GM12873 (cell line): ENCODE results near the gene IQGAP1.

Source experiments
- TF ChIP-seq, protein P1 (sequence below): IDR thresholded peaks from 2 replicates; pipeline ENCODE4 v1.5.1; 2012; ENCODE audit warnings: low read depth, mild to moderate bottlenecking, moderate library complexity, low read length, control low read depth; ENCODE audit not compliant: insufficient read depth; ENCODE audit errors: missing control alignments

The IQGAP1 gene

DNA sequence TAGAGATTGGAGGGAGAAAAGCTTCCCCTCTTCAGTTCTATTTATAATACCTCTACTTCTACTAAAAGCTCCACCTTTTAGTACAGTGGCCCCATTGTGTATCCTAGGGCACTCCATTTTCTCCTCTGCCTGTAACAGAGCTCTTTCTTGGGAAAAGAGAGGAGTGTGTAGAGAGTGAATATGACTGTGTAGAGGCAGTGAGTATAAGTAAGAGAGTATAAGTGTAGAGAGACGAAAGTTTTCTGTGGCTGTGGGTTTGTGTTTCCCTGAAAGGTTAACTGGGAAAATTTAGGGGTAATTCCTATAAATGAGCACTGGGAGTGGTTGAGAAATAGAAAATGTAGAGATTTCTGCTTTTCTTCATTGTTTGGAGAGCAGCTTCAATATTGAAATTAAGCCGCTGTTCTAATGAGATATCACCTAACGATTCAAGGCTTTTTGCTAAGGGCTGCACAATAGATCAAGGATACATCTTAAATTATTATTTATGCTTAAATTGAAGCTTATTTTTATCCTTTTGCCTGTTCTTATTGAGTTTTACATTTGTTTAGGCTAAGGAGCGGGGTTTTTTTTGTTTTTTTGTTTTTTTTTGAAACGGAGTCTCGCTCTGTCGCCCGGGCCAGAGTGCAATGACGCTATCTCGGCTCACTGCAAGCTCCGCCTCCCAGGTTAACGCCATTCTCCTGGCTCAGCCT lies 6.9 kb downstream of the IQGAP1 start:
- TF ChIP-seq, protein P1, sequence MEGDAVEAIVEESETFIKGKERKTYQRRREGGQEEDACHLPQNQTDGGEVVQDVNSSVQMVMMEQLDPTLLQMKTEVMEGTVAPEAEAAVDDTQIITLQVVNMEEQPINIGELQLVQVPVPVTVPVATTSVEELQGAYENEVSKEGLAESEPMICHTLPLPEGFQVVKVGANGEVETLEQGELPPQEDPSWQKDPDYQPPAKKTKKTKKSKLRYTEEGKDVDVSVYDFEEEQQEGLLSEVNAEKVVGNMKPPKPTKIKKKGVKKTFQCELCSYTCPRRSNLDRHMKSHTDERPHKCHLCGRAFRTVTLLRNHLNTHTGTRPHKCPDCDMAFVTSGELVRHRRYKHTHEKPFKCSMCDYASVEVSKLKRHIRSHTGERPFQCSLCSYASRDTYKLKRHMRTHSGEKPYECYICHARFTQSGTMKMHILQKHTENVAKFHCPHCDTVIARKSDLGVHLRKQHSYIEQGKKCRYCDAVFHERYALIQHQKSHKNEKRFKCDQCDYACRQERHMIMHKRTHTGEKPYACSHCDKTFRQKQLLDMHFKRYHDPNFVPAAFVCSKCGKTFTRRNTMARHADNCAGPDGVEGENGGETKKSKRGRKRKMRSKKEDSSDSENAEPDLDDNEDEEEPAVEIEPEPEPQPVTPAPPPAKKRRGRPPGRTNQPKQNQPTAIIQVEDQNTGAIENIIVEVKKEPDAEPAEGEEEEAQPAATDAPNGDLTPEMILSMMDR = no peak

DNA sequence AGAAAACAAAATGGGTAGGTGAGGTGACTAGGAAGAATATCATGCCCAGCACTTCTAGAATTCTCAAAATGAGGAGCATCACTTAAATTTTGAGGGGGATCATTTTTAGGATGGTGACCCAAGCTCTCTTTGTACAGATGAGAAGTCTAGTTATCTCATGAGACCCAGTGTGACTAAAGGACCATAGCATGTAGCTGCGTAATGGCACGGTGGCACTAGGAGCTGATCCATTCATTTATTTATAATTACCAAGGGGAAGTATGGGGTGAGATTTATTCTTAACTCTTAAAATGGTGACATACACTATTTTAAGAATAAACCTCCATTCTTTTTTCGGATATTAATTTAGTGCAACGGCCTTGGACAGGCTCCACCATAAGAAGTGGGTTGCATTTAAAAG lies 8.3 kb downstream of the IQGAP1 start:
- TF ChIP-seq, protein P1 = no peak

DNA sequence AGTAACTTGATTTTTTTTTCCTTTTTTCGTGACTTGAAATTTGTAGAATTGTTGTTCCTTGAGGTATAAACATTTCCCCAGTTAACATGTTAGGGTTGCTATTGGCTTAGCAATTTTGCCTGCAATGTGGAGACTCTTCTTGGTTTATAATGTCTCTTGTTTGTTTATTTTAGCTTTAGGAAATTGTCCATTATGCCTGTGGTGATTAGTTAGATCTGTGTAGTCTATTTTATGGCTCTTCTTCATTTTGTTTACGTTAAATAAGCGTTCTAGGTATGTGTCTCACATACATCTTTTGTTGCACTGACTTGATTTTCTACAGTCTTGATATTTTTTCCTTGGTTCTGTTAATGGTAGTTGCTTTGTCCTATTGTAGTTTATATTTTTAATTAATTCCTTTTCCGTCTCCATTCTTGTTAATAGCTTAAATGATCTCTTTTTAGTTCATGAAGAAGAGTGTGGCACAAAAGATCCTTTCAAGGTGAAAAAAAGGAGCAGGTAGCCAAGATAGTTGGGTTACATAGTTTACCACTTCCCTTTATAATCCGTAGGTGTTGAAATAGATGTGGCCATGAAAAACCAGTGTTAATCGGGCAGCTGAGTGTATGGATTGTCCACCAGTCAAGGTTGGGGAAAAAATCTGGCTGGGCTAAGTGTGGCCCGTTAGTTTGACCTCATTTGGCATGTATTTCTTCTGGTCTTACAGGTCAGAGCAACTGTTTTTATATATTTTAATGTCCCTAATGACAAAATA lies 12.1 kb downstream of the IQGAP1 start:
- TF ChIP-seq, protein P1 = no peak

DNA sequence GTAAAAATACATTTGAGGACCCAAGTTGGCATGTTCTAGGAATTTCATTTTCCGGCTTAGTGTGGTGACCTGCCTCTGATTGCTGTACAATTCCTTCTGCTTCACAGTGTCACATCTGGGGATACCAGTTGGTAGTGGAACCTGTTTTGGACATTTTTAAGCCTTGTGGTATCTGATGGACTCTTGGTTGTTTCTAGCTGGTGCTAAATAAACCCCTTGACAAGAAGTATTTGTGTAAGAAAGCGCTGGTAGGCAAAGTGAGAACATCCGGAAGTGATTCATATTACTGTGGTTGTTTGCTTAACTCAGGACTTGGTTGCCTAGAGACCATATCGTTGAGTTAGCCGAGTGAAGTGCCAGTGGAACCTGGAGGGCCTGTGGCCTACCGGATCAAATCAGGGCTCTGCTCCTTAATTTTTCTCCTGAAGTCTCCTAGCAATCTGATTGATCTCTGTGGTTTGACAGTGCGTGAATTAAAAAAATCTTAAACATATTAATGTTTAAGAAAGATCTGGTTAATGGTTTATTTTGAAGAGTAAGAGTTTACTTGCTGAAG lies 12.8 kb downstream of the IQGAP1 start:
- TF ChIP-seq, protein P1 = no peak

DNA sequence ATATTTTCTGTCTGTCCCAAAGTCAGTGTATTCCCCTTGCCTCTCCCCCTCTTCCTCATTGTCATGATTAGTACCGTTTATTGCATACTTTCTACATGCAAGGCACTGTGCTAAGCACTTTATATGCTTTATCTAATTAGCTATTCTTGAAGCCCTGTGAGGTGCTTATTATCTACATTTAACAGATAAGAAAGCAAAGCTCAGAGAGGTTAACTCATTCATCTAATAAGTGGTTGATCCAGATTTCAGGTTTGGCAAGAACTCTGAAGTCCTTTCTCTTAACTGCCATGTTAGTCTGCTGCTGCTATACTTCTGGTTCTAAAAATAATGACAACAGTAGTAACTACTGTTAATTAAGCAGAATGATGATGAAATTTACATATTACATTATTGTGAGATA lies 13.5 kb downstream of the IQGAP1 start:
- TF ChIP-seq, protein P1 = no peak

DNA sequence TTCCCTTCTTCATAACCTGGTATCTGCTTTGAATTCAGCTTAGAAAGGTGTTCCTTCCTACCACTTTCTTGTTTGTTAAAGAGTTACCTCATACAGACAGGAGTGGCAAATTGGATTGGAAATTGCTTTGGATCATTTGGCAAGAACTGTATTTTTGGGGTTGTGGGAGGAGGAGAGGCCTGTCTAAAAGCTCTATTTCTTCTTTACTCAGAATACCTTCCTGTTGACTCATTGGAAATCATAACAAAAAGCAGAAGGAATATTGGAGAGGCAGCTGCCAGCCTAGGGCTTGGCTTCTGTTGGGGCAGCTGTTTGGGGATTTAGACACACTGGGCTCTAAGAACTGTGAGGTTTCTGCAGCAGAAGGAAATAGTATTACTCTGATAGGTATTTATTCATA lies 14.2 kb downstream of the IQGAP1 start:
- TF ChIP-seq, protein P1 = no peak

DNA sequence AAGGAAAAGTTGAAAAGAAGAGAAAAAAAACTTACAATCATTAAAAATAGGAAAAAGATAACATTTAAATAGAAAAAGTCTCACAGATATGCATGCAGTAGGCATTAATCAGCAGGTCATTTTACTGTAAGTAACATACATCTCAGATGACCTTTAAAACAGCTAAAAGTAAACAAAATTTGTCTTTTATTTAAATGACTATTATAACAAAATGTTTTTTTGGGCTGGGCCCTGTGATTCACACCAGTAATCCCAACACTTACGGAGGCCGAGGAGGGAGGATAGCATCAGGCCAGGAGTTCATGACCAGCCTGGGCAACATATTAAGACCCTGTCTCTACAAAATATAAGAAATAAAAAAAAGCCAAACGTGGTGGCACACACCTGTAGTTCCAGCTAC lies 14.7 kb downstream of the IQGAP1 start:
- TF ChIP-seq, protein P1 = no peak
